ENCODE measurements around the gene GJE1.
A peak's percentile ranks its signal among the peaks of the same experiment; 100 is the strongest.

Gene GJE1

GRCh38 chr6:142152746-142153145, 20.0 kb downstream of the GJE1 start:
- peaks cover 83% of the 10 kb centered on the region for H4K20me1 ChIP-seq (ENCODE audit: insufficient read depth, low read length, poor library complexity, severe bottlenecking)

GRCh38 chr6:142153196-142153595, 20.5 kb downstream of the GJE1 start:
- H2AFZ ChIP-seq (ENCODE audit: low read length) = no peak overlapping the region
- H3K4me2 ChIP-seq (ENCODE audit: low read depth, low read length, poor library complexity, severe bottlenecking) = peak overlapping the region; percentile 57
- H3K4me1 ChIP-seq (ENCODE audit: insufficient read depth, low read length, poor library complexity, severe bottlenecking) = peaks cover 59% of the 10 kb centered on the region
- H3K36me3 ChIP-seq (ENCODE audit: insufficient read depth, low read length) = no peaks in the 10 kb centered on the region
- H3K9me2 ChIP-seq (replicated peaks; ENCODE audit: low read depth, low read length) = no peaks in the 10 kb centered on the region
- no peaks in the 10 kb centered on the region for H3F3A ChIP-seq (ENCODE audit: low read depth)
- peaks cover 81% of the 10 kb centered on the region for H4K20me1 ChIP-seq (ENCODE audit: insufficient read depth, low read length, poor library complexity, severe bottlenecking)
- H3K79me2 ChIP-seq (ENCODE audit: insufficient read depth, low read length) = peaks cover 95% of the 10 kb centered on the region
- peak overlapping the region; percentile 27 for H3K4me3 ChIP-seq (ENCODE audit: low read length, poor library complexity, severe bottlenecking)
- H3K9ac ChIP-seq (ENCODE audit: low read depth, low read length, poor library complexity, severe bottlenecking) = no peak overlapping the region
- H3K27me3 ChIP-seq (ENCODE audit: insufficient read depth, low read length, poor library complexity, severe bottlenecking) = no peaks in the 10 kb centered on the region
- no peak for TF ChIP-seq EZH2phosphoT487 (IDR thresholded peaks at IDR 0.05; ENCODE audit: borderline replicate concordance)
- no peak for TF ChIP-seq CTCF (conservative IDR thresholded peaks at IDR 0.05; ENCODE audit: low read length)
- H3K9me3 ChIP-seq (ENCODE audit: insufficient read depth, low read depth, low read length) = no peaks in the 10 kb centered on the region

More at GRCh38 chr6:142152746-142153145, 20.0 kb downstream of the GJE1 start:
- H3K79me2 ChIP-seq (ENCODE audit: insufficient read depth, low read length) = peaks cover 95% of the 10 kb centered on the region
- no peak overlapping the region for H3K9ac ChIP-seq (ENCODE audit: low read depth, low read length, poor library complexity, severe bottlenecking)
- peak overlapping the region; percentile 27 for H3K4me3 ChIP-seq (ENCODE audit: low read length, poor library complexity, severe bottlenecking)
- H3K4me1 ChIP-seq (ENCODE audit: insufficient read depth, low read length, poor library complexity, severe bottlenecking) = peaks cover 63% of the 10 kb centered on the region
- no peaks in the 10 kb centered on the region for H3F3A ChIP-seq (ENCODE audit: low read depth)
- H3K27me3 ChIP-seq (ENCODE audit: insufficient read depth, low read length, poor library complexity, severe bottlenecking) = no peaks in the 10 kb centered on the region
- H3K4me2 ChIP-seq (ENCODE audit: low read depth, low read length, poor library complexity, severe bottlenecking) = peak overlapping the region; percentile 57
- H3K9me2 ChIP-seq (replicated peaks; ENCODE audit: low read depth, low read length) = no peaks in the 10 kb centered on the region
- no peaks in the 10 kb centered on the region for H3K36me3 ChIP-seq (ENCODE audit: insufficient read depth, low read length)
- TF ChIP-seq CTCF (conservative IDR thresholded peaks at IDR 0.05; ENCODE audit: low read length) (no peak), EZH2phosphoT487 (IDR thresholded peaks at IDR 0.05; ENCODE audit: borderline replicate concordance) (no peak)
- H2AFZ ChIP-seq (ENCODE audit: low read length) = no peak overlapping the region
- no peaks in the 10 kb centered on the region for H3K9me3 ChIP-seq (ENCODE audit: insufficient read depth, low read depth, low read length)

GRCh38 chr6:142154336-142154735, 21.6 kb downstream of the GJE1 start:
- peaks cover 48% of the 10 kb centered on the region for H3K4me1 ChIP-seq (ENCODE audit: insufficient read depth, low read length, poor library complexity, severe bottlenecking)
- no peak overlapping the region for H2AFZ ChIP-seq (ENCODE audit: low read length)
- no peaks in the 10 kb centered on the region for H3F3A ChIP-seq (ENCODE audit: low read depth)
- H3K9ac ChIP-seq (ENCODE audit: low read depth, low read length, poor library complexity, severe bottlenecking) = no peak overlapping the region
- H3K27me3 ChIP-seq (ENCODE audit: insufficient read depth, low read length, poor library complexity, severe bottlenecking) = no peaks in the 10 kb centered on the region
- H3K79me2 ChIP-seq (ENCODE audit: insufficient read depth, low read length) = peaks cover 94% of the 10 kb centered on the region
- TF ChIP-seq CTCF (conservative IDR thresholded peaks at IDR 0.05; ENCODE audit: low read length) = no peak
- no peak for TF ChIP-seq EZH2phosphoT487 (IDR thresholded peaks at IDR 0.05; ENCODE audit: borderline replicate concordance)
- peak overlapping the region; percentile 53 for H3K4me3 ChIP-seq (ENCODE audit: low read length, poor library complexity, severe bottlenecking)
- no peaks in the 10 kb centered on the region for H3K9me2 ChIP-seq (replicated peaks; ENCODE audit: low read depth, low read length)
- H3K4me2 ChIP-seq (ENCODE audit: low read depth, low read length, poor library complexity, severe bottlenecking) = peak overlapping the region; percentile 57
- no peaks in the 10 kb centered on the region for H3K9me3 ChIP-seq (ENCODE audit: insufficient read depth, low read depth, low read length)
- no peaks in the 10 kb centered on the region for H3K36me3 ChIP-seq (ENCODE audit: insufficient read depth, low read length)
- peaks cover 70% of the 10 kb centered on the region for H4K20me1 ChIP-seq (ENCODE audit: insufficient read depth, low read length, poor library complexity, severe bottlenecking)
